Measurements from ENCODE around the gene CTTNBP2.

Gene CTTNBP2

DNA sequence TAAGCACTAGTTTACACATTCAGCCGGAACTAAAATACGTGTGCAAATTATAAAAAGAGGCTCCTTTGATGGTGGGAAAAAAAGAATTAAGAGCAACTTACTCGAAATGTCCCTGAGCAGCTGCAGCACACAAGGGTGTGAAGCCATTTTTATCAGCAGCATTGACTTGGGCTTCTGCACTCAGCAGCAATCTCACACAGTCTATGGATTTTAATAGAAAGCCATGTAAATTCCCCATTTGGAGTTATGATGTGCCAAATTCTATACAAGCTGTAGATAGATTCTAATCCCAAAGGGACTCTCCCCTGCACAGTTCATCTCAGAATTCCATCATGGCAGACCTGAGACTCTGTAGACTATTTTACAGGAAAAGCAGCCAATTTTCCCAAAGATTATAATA is 90.5 kb downstream of the CTTNBP2 start:
- no peak for DNase-seq (ENCODE audit: low read depth in 2 of 2)

DNA sequence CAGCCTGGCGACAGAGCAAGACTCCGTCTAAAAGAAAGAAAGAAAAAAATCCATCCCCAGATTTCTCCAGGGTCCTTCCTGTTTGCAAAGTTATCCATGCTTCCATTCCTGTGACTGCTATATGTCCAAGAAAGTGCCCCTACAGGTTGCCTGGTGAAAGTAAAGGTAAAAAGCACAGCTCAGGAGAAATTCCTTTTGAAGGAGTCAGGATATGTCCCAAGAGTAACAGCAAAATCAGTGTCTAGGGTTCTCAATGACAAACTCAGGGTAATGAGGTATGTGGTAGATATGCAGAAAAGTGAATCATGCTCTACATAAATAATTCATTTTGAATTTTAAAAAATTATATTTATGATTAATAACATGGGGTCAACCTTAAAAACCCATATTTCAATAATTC is 91.5 kb downstream of the CTTNBP2 start:
- DNase-seq (ENCODE audit: low read depth in 2 of 2), result no peak

DNA sequence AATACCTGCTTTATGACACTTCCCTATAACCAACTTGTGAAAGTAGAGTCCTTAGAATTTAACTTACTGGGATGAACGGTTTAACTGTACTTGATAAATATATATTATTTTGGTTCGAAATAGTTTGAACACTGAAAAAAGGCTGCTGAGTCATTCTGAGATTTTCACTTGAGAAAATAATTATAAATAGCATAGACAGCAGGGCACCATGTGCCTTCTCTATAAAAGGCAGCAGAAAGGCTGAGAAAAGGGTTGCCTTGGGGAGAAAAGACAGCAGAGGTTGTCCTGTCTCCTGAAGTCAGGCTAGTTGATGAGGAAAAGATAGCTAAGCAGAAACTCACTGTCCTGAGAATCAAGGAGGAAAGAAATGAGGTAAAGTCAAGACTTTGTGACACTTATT is 92.4 kb downstream of the CTTNBP2 start:
- DNase-seq (ENCODE audit: low read depth in 2 of 2), result no peak

DNA sequence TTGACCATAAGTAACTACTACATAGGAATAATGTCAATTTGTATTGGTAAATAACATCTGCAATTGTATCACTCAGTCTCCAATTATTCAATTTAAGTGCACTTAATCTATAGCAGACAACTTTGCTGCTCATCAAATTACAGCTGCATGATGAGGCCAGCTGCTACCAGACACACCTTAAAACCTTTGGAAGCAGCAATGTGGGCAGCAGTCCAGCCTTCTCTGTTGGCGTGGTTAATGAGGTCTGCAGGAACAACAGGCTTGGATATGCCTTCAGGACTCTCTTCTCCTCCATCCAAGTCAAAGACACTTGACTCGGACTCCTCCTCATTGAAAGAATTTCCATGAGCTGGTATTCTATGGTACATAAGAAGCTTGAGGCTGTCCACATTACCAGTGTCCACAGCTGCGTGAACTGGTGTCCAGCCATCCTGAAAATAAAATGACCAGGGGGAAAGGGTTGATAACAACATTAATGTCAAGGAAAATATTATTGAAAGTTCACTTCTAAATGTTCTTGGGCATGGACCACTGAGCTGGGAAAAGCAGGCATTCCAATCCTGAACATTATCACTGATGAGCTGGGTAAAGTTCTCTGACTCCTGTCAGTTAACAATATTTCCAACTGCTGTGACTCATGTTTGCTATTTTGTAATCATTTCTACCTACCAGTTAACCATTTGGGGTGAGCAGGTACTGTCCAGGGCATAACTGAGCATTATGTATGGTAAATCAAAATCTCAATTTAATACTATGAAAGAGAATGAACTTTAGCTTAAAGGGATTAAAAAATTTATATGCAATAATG is 95.7 kb downstream of the CTTNBP2 start:
- no peak for DNase-seq (ENCODE audit: low read depth in 2 of 2)

DNA sequence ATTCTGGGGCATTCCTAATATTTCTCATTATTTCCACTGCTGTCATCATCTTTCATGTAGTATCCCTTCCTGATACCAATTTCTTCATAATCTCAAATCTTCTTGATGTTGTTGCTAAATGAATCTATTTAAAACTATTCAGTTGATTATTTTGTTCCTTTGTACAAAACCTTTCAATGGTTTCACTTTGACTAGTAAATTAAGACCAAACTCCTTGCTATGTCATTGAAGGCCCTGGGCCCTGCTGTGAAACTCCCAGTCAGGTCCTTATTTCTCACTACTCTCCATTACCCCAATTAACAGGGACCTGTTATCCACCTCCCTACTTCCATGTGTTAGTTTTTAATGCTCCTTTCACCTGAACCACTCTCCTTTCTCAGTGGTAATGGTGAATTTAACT is 97.0 kb downstream of the CTTNBP2 start:
- no peak for DNase-seq (ENCODE audit: low read depth in 2 of 2)

DNA sequence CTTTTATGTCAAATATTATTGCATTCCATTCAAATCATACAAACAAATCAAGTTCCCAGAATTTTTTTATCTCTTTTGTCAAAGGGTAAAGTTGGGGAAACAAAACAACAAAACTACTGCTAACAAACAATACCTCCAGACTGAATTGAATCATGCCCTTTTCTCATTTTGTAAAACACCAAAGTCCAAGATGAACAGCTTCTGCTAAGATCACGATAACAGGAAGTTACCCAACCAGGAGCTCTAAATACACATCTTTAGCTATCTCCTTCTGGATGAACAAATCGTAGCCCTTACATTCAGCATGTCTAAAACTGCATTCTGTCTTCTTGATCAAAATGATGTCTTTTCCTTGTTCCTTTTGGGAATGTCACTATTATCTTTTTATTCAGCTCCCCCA is 97.4 kb downstream of the CTTNBP2 start:
- no peak for DNase-seq (ENCODE audit: low read depth in 2 of 2)

DNA sequence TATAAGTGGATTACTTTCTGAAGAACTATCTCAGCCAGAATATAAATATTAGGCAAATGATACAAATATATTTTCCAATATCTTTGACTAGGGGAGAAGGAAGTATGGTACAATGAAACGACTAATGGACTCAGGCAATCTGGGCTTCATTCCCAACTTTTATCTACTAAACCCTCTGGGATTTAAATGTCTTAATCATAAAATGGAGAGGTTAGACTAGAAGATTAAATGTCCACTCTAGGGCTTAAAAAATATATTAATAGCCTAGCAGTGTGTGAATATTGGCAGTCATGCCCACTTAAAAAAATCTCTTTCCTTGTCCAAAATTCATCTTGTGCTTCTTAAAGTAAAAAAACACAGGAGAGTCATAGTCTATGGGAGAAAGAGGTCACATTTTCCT is 98.3 kb downstream of the CTTNBP2 start:
- no peak for DNase-seq (ENCODE audit: low read depth in 2 of 2)

DNA sequence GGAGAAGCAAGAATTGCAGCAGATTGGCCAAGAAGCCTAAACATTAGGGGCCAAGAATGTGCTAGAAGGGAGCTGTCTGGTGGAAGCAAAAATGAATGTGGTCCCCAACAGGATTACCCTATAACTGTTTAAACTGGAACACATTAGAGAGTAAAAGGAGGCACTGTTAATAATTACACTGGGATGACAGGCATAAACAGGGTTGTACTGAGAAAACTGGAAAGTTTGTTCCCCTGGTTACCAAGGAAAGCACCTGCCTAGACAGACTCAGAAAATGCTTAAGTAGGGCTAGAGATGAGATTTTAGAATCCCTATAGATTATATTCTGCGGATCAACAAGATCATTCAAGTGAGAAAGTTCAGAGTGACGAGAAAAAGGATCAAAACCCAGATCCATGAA is 100.8 kb downstream of the CTTNBP2 start:
- no peak for DNase-seq (ENCODE audit: low read depth in 2 of 2)

DNA sequence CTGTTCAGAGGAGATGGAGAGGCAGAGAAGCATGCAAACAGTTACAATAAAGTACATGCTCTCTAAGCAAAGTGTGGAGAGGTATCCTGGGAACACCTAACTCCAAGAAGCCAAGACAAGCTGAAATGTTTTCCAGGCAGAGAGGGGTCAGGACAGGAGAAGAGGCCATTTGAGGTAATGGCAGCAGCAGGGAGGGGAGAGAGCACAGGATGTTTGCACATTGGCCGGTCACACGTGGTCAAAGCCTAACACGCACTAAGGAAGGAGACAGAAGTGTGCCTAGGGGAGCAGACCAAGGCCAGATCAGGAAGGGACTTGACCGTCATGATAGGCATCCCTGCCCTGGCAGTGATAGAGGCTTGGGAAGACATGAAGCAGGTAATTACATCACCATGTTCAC is 101.5 kb downstream of the CTTNBP2 start:
- DNase-seq (ENCODE audit: low read depth in 2 of 2), result no peak

DNA sequence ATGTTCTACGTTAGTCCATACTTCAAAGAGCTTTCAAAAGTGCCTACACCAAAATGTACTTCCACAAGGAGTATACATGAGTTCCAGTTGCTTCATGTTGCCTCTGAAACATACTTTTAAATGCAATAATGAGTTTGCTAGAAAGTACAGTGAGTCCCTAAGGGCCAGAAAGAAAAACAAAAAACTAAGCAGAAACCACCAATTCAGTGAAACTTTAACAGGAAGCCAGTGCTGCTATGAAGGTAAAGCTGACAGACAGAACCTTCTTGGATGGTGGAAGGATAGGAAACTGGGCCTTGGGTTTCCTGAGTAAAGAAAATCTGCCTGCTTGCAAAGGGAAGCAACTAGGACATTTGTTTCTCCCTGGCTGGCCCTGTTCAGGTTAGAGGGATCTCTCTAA is 104.2 kb downstream of the CTTNBP2 start:
- no peak for DNase-seq (ENCODE audit: low read depth in 2 of 2)

DNA sequence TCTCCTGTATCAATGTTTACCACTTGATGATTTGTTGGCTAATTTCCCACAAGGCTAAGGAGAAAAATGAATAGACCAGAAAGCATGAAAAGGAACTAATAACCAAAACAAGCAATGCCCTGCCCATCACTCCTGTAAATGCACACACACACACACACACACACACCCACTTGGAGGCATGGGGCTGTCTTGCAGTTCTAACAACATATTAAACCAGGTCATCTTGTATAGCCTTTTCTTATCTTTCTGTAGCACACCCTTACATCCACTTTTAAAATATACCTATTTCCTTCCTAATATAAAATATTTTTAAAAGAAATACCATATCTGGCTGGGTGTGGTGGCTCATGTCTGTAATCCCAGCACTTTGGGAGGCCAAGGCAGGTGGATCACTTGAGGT is 105.3 kb downstream of the CTTNBP2 start:
- DNase-seq (ENCODE audit: low read depth in 2 of 2), result no peak

DNA sequence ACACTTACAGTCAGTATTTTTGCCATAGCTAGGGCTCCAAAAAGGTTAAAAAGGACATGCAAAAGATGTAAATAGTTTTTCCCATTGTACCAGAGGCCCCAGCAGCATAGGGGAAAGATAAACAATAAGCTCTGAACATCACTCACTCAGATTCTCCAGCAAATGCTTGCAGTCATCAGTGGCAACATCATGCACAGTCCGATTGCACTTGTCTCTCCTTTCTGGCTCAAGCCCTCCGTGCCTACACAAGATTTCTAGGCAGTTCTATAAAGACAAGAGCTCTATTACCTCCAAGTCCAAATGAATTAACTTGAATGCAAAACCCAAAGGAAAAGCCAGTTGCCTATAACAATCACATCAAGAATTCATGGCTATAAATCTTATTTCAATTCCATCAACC is 106.3 kb downstream of the CTTNBP2 start:
- no peak for DNase-seq (ENCODE audit: low read depth in 2 of 2)

DNA sequence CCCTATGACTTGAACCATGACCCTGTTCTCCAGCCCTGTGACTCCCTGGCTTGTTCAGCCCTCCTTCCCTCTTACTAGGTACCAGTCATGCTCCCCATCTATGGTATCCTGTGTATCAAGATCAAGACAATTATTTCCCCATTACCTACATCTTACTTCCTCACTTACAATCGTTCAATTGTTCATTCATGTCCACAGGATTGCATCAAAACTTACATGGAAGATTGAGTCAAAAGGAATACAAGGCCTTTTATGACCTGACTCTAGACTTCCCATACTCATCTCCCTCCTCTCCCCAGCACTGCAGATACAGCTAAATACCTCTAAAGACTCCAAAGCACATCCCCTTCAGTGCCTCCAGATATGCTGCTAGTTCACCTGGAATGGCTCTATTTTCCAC is 109.2 kb downstream of the CTTNBP2 start:
- no peak for DNase-seq (ENCODE audit: low read depth in 2 of 2)

DNA sequence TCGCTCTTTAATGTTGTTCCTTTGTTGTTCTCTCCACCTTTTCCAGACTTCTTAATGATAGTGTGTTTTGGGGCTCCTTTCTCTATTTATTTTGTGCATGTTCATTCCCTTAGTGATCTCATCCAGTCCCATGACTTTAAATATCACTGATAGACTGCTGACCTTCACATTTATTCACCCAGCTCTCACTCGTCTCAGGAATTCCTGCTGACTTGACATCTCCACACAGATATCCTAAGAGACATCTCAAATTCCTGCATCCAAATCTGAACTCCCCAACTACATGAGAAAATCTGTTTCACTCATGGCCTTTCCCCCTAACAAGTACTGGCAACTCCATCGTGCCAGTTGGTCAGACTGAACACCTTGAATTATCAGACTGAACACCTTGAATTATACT is 111.2 kb downstream of the CTTNBP2 start:
- DNase-seq (ENCODE audit: low read depth in 2 of 2), result no peak

DNA sequence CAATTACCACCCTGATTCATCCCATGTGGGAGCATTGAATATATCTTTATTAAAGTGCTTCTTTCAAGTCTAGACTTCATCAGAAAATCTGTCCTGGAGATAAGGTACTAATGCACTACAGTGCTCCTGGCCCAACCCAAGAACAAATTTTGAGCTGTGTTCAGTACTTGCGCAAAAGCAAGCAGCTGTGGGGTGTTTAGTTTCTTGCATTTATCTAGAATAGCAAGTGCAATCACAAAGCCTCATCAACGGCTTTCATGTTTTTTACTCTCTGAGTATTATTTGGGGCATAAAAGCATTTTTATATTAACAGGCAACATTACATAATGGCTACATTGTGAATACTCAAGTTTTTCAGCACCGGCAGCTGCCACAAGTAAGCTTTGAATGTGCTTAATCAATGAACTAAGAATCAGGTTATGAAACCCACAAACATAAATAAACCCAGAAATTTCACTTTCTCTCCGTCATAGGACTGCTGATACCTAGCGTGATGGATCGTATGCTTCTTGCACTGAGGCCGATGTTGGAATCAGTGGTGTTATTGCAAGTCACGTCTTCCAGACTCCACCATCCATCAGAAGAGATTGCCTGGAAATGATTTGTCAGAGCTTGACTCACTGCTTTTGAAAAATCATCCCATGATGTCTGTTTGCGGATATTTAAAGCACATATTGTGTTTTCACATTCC is 113.1 kb downstream of the CTTNBP2 start:
- DNase-seq (ENCODE audit: low read depth in 2 of 2), result no peak

DNA sequence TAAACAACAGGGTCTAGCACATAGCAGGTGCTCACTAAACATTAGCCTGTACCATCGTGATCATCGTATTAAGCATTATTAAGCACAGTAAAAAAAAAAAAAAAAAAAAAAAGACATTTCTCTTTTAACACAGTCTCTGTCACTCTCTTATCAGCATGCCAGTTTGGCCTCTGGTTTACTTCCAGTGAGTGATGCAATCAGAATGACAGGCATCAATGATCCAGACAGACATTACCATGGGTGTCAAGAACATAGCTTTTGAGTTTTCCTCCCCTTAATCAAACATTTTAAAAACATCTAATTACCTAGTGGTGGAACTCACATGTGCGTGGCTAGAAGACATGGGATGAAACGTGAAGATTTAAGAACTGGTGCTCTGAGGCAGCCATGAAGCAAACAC is 115.8 kb downstream of the CTTNBP2 start:
- no peak for DNase-seq (ENCODE audit: low read depth in 2 of 2)

DNA sequence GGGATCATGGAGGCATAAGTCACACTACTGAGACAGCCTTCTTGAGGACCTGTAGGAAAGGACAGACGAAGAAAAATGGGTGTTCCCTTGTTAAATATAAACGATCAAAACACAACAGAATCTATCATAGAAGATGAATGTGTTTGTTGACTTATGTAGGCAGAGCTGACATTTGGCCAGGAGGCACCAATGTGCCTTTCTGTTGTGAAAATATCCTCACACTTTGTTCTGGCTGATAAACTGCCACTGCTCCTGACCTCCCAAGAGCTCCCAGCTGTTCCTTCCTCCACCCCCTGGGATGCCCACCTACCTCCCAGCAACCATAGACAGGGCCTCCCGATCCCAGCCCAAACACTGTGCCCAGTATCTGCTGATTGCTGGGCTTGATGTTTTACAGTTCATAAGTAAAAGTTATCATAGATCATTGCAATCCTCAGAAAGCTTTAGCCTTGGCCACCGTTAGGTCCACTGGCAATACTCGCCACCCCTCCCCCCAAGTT is 116.6 kb downstream of the CTTNBP2 start:
- DNase-seq (ENCODE audit: low read depth in 2 of 2), result no peak

DNA sequence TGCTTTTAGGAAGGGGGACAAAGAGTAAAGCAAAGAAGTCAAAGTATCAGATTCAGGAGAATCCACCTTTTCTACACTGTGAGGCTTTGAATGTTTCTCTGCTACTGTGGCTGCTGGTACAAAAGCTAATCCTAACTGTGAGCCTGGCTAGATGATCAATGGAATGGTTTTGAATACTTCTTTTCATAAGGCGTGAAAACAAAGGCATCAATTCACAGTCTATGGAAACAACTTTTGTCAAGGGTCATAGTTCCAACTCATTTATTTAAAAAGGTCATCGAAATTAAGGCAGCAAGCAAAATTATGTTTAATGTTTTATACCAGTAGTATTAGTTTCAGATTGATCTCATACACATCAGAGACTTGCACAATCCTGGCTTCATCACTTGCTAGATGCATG is 118.1 kb downstream of the CTTNBP2 start:
- no peak for DNase-seq (ENCODE audit: low read depth in 2 of 2)

DNA sequence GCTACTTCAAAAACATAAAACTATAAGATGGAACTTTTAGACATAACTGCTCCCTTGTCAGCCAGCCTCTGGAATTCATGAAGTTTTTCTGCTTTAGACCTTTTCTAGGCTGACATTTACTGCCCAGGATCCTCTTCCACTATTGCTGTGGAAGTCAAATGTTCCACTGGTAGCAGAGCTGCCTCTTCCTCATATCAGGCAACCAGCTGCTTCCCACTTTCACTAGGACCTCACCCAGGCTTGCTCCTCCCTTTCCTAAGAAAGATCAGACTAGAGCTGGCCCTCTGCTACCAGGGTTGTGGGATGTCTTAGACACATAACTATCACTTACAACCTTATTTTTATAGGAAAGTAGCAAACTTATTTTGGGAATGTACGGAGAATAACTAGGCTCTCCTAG is 121.5 kb downstream of the CTTNBP2 start:
- DNase-seq (ENCODE audit: low read depth in 2 of 2), result no peak

DNA sequence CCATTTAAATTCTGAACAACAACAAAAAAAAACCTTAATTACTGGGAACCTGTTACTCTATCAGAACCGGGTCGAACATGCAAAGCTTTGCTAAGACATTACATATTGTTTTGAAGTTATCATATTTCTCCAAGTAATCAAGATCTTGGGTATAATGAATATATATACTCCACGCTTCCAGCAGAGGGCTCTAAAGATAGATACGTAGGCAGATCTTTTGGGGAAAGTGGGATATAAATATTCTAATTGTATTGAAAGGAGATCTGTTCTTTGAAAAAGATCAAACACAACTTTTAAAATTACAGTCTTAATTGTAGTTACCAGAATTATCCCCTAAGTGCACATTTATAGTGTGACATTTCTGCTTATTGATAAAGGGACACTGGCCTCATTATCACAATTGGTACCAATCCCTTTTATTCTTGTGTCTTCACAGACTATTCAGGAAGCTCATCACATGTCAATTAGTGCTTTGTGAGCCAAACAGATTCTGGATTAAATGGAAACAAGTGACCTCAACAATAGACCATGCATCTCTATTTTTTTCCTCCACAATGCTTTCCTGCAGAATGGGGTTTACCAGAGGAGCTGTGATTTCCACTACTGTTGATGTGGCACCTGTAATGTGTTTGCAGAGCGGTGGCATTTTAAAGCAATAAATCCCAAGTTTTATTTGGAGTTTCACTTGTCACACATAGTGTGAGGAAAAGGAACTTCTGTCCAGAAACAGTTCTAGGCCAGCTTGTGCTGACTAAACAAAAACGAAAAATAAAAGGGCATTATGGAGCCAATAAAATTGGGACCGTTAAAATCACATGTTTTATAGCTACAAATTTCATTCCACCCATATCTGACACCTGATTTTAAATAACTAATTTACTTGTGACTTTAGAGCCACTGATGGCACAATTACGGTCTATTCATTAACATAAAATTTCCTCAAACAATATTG is 122.4 kb downstream of the CTTNBP2 start:
- no peak for DNase-seq (ENCODE audit: low read depth in 2 of 2)

DNA sequence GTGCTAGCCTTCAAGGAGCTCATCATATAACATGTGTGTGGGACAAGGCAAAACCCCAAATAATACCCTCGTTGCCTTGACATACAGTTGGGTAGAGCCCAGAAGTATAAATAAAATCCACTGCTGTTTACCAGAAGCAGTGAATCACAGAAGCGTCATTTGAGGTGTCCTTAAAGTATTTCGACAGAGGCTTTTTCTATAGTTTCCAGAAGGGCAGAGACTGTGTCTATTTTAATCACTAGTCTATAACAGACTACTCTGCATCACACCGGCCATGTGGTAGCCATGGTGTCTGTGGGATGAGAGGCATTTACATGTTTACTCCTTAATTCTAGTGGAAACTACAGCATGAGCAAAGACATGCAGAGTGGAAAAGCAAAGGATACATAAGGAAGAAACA is 131.3 kb downstream of the CTTNBP2 start:
- no peak for DNase-seq (ENCODE audit: low read depth in 2 of 2)

DNA sequence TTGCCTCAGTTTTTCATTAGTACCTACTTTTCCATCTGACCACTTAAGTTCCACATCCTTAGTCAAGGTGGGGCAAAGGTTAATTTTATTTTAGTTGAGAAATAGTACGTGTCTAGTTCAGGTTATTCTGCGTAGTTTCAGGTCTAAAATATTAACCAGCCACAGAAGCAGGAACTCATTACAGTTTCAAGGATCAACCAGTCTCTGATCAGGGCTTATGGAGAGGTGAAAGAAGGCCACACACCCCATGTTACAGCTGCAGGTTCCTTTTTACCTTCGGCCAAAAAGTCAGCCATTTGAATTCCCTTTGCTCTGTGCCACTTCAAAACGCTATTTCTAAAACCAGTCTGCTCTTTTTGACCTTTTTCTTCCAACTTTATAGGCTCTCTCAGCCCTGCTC is 134.2 kb downstream of the CTTNBP2 start:
- DNase-seq (ENCODE audit: low read depth in 2 of 2), result no peak

All from stimulated activated CD4-positive, alpha-beta T cell treated with anti-CD3 and anti-CD28 coated beads, Interleukin-12 subunit alpha, Interleukin-12 subunit beta, amount 100 ng/mL, for 24 hours (primary cell).